GM19395 (cell line): ENCODE measurements around the gene ZNG1A.
"Not testable (repeated sequence)": the region's sequence is repeated elsewhere in the genome, so short reads cannot be mapped to it uniquely, and the experiment has no call there.

Experiments used
- ATAC-seq: cut with Tn5 transposase; IDR thresholded peaks from one replicate; pipeline ENCODE4 v1.9.1; 2021; ENCODE audit warnings: mild to moderate bottlenecking, moderate library complexity; ENCODE audit not compliant: unreplicated experiment

The ZNG1A gene

DNA sequence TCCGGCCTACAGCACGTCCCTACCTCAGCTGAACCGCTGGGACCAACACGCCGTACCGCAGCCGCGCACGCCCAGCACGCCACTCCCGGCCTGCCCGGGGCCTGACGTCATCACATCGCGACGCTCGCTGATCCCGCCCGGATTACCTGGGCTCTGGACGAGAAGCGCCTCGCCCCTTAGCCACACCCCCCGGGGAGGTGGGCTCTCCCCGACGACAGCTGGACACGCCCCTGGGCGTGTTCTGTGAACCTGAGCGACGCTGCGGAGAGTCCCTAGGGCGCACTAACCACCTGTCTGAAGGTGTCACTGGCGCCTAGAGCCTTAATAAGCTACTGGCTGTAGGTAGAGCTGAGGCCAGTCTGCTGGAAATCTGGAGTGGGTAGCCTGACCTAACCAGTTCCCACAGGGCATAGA is at the start of gene ZNG1A:
TSS of gene ZNG1A (minus strand) at position 87 of the 414 bp plus-strand sequence. CDS start 87 bp downstream, outside the sequence.
- not testable (repeated sequence) for ATAC-seq

DNA sequence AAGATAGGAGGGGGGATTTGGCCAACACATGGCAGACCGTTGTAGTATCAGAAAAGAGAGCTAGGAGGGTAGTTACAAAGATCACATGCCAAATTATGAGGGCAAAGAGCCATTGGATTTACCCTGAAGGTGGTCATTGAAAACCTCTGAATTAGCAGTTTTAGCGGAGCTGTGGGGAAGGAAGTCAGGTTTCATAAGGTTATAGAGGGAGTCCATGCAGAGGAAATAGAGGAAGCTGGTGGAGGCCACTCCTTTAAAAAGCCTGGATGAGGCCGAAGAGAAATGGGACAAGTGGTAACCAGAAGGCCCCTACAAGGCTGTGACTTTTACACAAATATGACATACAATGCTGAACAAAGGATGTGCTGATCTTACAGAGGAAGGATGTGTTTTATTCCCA is 49.0 kb upstream of the ZNG1A start:
- ATAC-seq: no peak

DNA sequence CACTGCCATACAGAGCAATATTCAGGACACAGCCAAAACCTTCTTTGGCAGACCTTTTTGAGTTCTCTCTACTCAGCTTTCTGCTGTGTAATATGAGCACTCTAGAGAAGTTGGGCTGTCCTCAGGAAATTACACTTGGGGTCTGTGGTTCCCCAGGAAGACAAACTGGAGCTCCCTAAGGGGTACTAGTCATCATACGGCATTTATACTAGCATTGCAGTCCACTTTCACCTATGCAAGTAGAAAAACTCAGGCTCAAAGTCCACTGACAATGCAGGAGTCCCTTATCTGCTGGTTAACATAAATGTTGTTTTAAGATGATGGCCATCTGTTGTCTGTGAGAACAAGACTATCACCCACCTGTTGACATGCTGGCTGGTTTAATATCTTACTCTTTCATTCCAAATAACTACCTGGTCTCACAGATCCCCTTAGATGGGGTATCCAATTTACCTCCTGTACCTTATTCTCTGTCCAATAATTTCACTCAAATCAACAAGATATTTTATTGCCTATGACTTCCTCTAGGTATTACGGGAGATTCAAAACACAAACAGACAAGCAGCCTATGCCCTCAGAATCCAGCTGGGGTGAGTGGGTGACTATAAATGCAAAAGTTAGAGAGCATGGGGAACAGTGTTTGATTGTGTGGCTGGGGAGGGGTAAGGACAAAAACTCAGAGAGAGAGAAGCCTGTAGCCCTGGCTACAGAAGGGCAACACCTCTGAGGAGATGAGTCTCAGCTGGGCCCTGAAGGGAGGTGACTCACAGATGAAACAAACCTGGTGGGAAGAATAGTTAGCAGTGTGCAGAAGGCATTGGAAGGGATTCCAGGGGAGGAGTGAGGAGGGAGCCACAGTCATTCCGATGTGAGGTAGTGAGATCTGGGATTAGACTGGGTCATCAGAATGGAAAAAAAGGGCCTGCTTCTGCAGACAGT is 46.0 kb upstream of the ZNG1A start:
- no peak for ATAC-seq

DNA sequence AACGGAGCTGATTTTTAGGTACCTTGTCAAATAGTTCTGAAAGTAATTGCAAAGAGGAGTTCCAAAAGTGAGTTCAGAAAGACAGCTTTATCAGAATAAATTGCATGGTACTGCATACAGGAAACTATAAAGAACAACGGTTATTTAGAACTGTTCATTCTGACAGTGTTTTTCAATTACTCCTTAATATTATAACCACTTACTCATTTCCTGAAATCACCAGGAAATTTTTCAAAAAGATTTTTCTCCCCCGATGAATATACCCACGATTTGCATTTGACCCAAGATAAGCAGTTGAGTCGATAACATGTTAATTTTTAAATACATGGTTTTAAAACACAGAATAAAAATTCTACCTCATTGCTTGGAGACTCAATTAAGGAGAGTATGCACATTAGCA is 45.2 kb upstream of the ZNG1A start:
- no peak for ATAC-seq

DNA sequence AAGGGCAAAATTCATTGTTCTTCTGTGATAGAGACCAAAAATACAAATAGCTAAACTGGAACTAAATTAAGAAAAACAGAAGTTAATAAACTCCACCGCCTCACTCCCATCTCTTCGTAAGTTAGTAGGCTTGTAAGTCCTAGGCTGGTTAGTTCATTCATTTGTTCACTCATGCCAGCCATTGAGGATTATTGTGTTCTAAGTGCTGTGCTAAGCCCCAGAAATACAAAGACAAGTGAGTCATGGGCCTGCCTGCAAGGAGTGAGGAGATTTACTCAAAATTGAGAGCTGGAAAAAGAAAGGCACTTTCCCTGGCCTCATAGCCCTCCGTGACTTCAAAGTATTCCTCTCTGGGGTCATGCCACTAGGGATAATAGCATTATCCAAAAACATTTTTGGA is 44.3 kb upstream of the ZNG1A start:
- no peak for ATAC-seq

DNA sequence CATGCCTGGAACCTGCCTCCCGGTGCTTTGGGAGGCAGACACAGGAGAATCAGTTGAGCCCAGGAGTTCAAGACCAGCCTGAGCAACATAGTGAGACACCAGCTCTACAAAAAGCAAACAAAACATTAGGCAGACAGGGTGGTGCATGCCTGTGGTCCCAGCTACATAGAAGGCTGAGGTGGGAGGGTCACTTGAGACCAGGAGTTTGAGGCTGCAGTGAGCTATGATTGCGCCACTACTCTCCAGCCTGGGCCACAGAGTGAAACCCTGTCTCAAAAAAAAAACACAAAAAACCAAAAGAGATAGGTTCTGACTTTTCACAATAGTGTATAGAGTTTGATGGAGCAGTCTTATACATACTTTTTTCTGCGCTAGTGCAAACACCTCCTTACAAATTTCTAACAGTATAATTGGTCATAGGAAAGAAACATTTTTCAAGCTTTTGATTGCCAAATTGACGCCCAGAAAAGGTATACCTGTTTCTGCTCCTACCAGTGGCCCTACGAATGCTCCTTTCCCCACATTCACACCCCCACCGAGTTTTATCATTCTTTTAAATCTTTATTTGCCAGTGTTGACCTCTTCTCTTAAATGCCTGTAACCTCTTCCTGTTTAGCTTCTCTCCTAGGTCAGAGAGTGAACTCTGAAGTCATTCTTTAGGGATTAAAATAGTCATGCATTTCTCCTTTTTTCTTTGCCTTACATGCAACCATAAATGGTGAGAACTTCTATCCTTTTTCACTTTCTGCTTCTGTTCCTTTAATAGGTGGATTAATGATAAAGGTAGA is 43.3 kb upstream of the ZNG1A start:
- no peak for ATAC-seq

DNA sequence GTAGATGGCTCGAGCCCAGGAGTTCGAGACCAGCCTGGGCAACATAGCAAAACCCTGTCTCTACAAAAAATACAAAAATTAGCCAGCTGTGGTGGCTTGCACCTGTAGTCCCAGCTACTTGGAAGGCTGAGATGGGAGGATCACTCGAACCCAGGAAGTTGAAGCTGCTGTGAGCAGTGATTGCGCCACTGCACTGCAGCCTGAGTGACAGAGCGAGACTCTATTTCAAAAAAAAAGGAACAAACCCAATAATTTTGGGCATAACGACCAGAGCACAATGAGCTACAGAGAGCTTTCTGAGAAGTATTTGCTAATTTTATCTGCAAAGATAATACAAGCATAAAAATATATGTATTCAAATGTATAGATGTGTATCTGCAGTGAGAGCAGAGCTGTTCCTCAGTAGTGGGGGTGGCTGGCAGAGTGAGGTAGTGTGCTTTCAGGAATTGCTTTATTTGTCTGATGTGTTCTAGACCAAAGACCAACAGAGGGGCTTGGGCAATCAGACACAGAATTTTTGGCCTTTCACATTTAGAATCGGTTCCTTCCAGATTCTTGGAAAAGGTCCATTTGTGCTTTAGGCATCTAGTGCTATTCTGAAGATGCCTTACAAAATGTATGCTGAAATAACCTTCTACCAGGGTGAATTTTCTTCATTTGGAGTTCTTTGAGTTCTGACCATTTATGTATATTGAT is 41.0 kb upstream of the ZNG1A start:
- ATAC-seq: no peak

DNA sequence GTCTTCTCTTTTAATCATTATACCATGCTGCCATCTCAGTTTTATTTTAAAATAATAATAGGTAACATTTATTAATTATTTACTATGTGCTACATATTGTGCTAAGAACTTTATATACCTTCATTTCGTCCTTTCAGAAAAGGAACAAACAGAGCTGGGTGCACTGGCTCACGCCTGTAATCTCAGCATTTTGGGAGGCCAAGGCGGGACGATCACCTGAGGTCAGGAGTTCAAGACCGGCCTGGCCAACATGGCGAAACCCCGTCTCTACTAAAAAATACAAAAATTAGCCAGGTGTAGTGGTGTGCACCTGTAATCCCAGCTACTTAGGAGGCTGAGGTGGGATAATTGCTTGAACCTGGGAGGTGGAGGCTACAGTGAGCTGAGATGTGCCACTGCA is 40.2 kb upstream of the ZNG1A start:
- not testable (repeated sequence) for ATAC-seq

DNA sequence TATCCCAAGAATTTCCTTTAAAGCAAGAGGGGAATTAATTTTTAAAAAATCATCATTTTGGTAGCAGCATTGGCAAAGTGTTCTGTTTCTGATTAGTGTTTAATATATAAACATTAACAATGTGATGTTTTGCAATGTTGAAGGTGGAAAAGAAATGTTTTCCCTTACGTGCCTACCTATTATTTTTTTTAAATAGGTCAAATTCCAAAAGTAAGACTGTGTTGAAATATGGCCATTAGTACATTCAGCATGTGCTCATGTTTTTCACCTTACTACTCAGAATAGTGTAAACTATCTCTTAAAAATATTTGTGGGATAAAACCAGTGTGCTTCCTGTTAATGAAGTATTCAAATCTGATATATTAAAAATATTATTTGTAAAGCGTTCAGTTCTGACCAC is 39.1 kb upstream of the ZNG1A start:
- no peak for ATAC-seq

DNA sequence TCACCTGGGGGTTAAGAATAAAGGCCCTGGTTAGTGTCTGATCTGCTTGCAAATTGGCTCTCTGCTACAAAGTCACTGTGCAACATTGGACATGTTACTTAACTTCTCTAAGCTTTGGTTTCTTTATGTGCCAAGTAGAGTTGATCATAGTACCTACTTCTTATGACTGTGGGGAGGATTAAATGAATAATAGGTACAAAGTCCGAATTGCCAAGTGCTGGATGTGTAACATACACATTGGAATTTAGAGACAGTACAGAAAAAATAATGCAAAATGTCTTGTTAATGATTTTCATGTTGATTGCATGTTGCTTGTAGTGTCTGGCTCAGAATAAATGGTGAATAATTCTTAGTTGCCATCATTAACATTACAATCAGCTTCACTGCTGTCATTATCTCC is 38.0 kb upstream of the ZNG1A start:
- no peak for ATAC-seq

DNA sequence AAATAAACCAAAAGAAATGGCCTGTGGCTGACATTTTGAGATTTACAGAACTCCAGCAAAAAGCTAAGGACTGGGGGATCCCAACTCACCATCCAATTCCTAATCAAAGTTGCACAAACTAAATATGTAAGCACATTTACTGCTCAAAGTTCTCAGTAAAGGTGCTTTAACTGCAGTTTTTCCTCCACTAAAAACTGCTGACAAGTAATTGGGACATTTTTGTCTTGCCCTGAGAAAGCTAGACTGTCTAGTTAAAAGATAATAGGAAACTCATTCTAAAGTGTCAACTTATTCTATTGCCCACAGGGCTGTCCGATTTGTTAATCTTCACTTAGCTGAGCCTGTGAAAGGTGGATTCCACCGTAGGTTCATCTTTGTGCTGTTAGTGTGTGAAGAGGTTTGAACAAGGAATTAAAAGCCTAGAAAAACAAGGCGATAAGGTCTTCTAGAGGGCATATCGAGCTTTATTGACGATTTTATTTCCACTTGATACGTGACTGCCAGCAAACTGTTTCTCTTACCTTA is 36.8 kb upstream of the ZNG1A start:
- no peak for ATAC-seq

DNA sequence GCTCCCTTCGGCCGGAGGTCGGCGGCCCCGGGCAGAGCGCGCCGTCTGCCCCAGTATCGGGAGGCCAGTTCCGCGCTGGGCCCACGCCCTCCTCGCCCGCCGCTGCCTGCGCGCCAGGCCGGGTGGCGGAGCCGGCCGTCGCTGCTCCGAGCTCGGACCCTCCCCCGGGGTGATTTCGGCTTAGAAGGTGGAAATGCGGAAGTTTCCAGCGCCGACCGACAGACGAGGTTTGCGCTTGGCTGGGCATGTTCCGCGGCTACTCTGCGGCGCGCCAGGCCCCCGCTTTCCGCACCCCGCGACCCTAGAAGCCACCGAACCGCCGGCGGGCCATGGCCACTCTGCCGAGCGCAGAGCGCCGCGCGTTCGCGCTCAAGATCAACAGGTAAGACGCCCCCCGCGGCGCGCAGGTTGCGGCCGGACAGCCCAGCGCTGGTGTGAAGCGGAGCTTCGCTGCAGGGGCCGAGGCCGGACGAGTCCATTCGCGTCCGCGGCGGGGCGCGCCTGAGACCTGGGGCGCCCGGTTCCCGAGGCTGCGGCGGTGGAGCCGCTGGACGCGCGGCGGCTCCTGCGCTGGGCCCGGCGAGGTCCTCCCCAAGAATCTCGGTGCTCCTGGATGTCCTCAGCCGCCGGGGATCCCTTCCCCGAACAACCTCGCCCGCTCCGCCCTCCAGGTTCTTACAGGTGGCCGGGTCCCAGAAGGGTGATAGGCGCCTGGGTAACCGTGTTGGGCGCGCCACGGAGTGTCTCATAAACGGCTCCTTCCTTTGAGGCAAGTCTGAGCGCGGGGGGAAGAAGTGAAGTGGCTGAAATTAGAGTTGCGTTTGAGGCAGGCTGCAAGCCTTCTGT is 36.0 kb upstream of the ZNG1A start, which contains the start of gene DOCK8:
TSS of gene DOCK8 (plus strand) at position 218 of the 846 bp plus-strand sequence. CDS start at position 330, 112 bp downstream.
- ATAC-seq: peak; percentile 84

DNA sequence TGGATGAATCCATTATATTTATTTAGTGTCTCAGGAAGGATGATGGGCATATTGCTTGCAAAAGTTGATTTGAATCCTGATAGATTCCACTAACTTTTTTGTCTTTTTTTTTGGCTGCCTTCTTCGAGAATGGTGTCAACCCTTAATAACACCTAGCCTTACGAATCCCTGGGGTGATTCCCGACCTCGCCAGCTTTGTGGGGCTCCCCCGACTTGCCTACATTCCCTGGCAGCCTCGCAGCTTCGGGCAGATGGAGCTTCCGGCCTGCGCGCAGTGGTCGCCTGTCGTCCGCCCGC is 35.4 kb upstream of the ZNG1A start:
- ATAC-seq: no peak

DNA sequence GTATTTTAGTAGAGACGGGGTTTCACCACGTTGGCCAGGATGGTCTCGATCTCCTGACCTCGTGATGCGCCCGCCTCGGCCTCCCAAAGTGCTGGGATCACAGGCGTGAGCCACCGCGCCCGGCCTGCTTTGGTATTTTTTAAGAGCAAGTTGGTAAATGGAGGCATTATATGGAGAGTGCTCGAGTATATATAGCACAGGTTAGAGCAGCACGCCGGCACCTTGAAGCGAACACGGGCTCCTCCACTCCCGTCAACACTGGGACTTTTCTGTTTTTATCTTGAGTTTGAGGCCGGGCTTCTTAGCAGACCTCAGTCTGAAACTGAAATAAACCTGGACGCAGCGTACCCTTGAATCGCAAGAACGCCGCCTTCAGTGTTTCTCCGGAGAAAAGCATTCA is 35.0 kb upstream of the ZNG1A start:
- not testable (repeated sequence) for ATAC-seq

DNA sequence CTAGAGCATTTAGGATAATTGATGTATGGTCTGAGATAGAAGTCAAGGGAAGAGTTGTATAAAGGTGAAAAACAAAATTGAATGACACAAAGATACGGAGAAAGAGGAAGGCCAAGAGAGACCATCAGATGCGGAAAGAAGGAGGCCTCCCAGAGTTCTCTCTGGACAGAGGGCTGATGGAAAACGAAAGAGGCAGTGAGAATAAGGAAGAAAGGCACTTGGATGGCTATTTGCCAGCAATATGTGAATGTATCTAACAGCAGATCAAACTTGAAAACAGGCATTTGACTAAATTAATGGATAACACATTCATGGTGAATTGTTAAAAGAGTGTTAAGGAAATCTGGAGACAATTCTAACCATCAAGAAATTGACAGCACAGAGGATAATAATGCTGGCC is 33.4 kb upstream of the ZNG1A start:
- no peak for ATAC-seq

DNA sequence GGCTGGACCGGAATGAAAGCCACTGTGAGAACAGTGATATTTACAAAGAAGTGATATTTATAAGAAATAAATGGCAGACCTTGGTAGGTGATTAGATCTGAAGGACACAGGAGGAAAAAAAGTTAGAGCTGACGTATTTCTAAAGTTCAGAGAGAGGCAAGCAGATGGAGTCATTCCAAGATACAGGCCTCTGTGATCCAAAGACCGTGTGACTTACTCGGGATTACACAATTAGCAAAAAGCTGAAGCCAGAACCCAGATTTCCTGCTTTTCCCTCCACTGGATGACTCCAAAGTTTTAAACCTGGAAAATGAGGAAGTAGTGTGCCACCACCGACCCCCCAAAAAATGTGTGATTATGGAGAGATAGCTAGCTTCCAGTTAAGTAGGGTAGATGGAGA is 32.7 kb upstream of the ZNG1A start:
- ATAC-seq: no peak

DNA sequence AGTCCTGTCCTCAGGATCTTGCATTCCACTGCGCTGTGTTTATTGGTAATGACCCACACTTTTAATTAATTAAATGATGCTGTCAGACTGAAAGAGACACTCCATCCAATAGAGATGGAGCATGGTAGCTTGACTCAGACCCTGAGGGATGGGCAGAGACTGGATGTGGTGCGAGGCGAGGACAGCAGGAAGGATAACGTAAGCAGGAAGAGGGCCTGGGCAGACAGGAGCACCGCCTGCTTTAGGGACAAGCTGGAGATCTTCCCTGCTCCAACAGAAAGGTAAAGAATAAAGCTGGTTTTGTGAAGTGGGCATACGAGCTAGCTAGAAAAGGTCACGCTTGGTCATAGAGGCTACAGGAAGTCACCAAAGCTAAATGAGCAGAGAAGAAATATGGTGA is 32.2 kb upstream of the ZNG1A start:
- ATAC-seq: no peak

DNA sequence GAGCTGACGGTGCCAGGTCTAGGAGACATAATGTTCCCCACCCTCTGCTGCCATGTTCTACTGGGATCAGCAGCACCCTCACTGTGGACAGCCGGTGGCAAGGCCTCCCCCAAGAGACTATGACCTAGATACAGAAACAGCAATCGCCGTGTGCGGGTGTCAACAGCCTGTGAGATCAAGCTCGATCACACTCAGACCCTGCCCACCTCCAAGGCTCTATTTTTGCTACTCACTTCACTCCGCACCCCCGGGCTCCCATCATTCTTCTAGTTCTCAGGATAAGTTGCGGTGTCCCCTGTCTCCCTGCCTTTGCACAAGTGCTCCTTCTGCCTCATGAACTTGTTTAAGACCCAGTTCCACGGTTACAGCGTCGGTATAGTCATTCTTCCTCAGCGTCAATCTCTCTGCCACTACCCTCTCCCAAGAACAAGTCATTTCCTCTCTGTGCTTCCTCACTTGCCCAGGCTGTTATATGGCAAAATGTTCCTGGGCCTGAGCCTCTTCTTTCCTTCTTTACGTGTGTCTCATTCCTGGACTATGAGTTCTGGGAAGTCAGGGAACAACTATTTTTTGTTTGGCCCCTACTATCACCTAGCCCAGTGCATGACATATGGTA is 30.4 kb upstream of the ZNG1A start:
- ATAC-seq: no peak

DNA sequence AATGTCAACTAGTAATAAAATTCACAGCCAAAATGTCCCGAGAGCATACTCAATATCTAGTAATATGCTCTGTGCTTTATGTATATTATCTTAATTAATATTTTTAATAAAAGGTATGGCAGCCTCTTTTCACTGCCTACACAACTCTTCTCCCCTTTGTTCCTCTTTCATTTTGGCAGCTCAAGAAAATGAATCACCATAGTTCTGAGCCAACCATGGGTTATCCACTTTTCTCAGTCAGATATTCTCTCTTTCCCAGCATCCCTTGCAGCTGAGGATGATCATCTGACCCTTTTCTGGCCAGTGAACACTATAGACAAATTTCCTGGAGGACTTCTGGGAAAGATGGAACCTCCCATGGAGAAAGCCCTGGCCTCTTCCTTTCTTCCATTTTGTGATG is 27.6 kb upstream of the ZNG1A start:
- no peak for ATAC-seq

DNA sequence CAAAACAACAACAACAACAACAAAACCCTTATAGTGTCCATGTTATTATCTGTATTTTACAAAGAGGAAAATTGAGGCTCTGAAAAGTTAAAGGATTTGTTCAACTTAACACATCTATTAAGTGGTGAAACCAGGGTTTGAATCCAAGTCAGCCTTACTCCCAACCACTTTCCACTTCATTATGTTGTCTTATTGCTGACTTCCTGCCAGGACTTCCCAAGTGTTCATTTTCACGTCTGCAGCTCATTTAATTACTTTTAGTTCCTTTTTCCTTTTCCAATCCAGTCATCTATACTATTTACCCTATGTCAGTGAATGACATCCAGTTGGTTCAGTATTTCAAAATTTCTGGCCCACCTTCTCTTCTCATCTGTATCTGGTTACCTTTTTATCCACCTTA is 20.7 kb upstream of the ZNG1A start:
- not testable (repeated sequence) for ATAC-seq
